WTC11 (cell line): ENCODE results near the gene RPL36AL. TPM values are rescaled to one million over a fixed set of nuclear protein-coding genes. Genes with fewer than 3 reads are reported as not detected.

ENCODE experiments used
- ATAC-seq: fragments of 200-7000 bp; cut with Tn5 transposase; 2 replicates; pipeline ENCODE4 v1.10.0; 2021; ENCODE audit warnings: mild to moderate bottlenecking, moderate library complexity
- CTCF ChIA-PET: fragments of 300-600 bp; sonication (Branson Sonifier 250); formaldehyde crosslinking; loops from one replicate; lab custom pipeline; 2021; ENCODE audit warnings: antibody characterized with exemption; lab: Charles Lee
- POLR2A ChIA-PET: fragments of 350-600 bp; sonication (Branson Sonifier 250); formaldehyde crosslinking; loops from one replicate; lab custom pipeline; 2021; ENCODE audit warnings: antibody characterized with exemption; lab: Charles Lee
- DNase-seq: peaks from one replicate; pipeline ENCODE4 v3.0.0; 2021; ENCODE audit warnings: low spot score
- H3K27ac Mint-ChIP-seq: 2 replicates; pipeline ENCODE4 v1.8.0; 2021; ENCODE audit warnings: mixed read lengths
- H3K27me3 Mint-ChIP-seq: 2 replicates; pipeline ENCODE4 v1.8.0; 2021; ENCODE audit warnings: low read depth, mild to moderate bottlenecking, moderate library complexity, mixed read lengths
- H3K36me3 Mint-ChIP-seq: 2 replicates; pipeline ENCODE4 v1.8.0; 2021; ENCODE audit warnings: mixed read lengths
- H3K4me1 Mint-ChIP-seq: 2 replicates; pipeline ENCODE4 v1.8.0; 2022; ENCODE audit warnings: mixed read lengths
- H3K4me3 Mint-ChIP-seq: 2 replicates; pipeline ENCODE4 v1.8.0; 2021; ENCODE audit warnings: mild to moderate bottlenecking, moderate library complexity, mixed read lengths
- H3K9me3 Mint-ChIP-seq: 2 replicates; pipeline ENCODE4 v1.8.0; 2021; ENCODE audit warnings: mixed read lengths
- CREB1 ChIP-seq: sonication (generic); formaldehyde crosslinking; IDR thresholded peaks from 2 replicates; pipeline ENCODE4 v1.8.0; 2023; ENCODE audit warnings: mild to moderate bottlenecking, missing genetic modification reagents
- CREM ChIP-seq: sonication (generic); formaldehyde crosslinking; IDR thresholded peaks from 2 replicates; pipeline ENCODE4 v1.8.1; 2022; ENCODE audit warnings: mild to moderate bottlenecking, missing genetic modification reagents, moderate library complexity
- CTCF ChIP-seq: fragments of 200-600 bp; IDR thresholded peaks from 2 replicates; pipeline ENCODE4 v1.8.0; 2022; ENCODE audit warnings: antibody characterized with exemption
- GRHL2 ChIP-seq: fragments of 250-450 bp; sonication (Bioruptor Pico); IDR thresholded peaks from 2 replicates; pipeline ENCODE4 v1.8.0; 2022; ENCODE audit warnings: mild to moderate bottlenecking, moderate library complexity; ENCODE audit not compliant: insufficient replicate concordance, severe bottlenecking
- GTF2I ChIP-seq: fragments of 250-450 bp; sonication (Bioruptor Pico); conservative IDR thresholded peaks from 2 replicates; pipeline ENCODE4 v1.4.0; 2021; ENCODE audit warnings: mild to moderate bottlenecking
- JAZF1 ChIP-seq: fragments of 250-450 bp; sonication (Bioruptor Pico); IDR thresholded peaks from 2 replicates; pipeline ENCODE4 v1.9.0; 2021; ENCODE audit warnings: moderate library complexity, mild to moderate bottlenecking, inconsistent platforms
- MXD4 ChIP-seq: fragments of 250-450 bp; sonication (Bioruptor Pico); IDR thresholded peaks from 2 replicates; pipeline ENCODE4 v1.8.0; 2021; ENCODE audit warnings: mild to moderate bottlenecking, moderate library complexity, borderline replicate concordance
- NFATC4 ChIP-seq: fragments of 250-450 bp; sonication (Bioruptor Pico); IDR thresholded peaks from 2 replicates; pipeline ENCODE4 v1.9.0; 2021; ENCODE audit warnings: mild to moderate bottlenecking
- NR3C1 ChIP-seq: sonication (generic); formaldehyde crosslinking; conservative IDR thresholded peaks from 2 replicates; pipeline ENCODE4 v1.8.1; 2023; ENCODE audit warnings: low read depth, mild to moderate bottlenecking, missing genetic modification reagents
- SP1 ChIP-seq: sonication (generic); formaldehyde crosslinking; conservative IDR thresholded peaks from 2 replicates; pipeline ENCODE4 v1.8.1; 2022; ENCODE audit warnings: missing genetic modification reagents
- TP53 ChIP-seq: sonication (generic); formaldehyde crosslinking; IDR thresholded peaks from 2 replicates; pipeline ENCODE4 v1.8.1; 2023; ENCODE audit warnings: mild to moderate bottlenecking, missing genetic modification reagents
- USF2 ChIP-seq: sonication (generic); formaldehyde crosslinking; IDR thresholded peaks from 2 replicates; pipeline ENCODE4 v1.8.1; 2023; ENCODE audit warnings: mild to moderate bottlenecking, missing genetic modification reagents, moderate library complexity
- ZBTB21 ChIP-seq: sonication (generic); formaldehyde crosslinking; IDR thresholded peaks from 2 replicates; pipeline ENCODE4 v1.8.1; 2023; ENCODE audit warnings: mild to moderate bottlenecking, missing genetic modification reagents, borderline replicate concordance
- ZNF121 ChIP-seq: sonication (generic); formaldehyde crosslinking; IDR thresholded peaks from 2 replicates; pipeline ENCODE4 v1.8.0; 2023; ENCODE audit warnings: missing genetic modification reagents
- ZNF396 ChIP-seq: fragments of 250-450 bp; sonication (Bioruptor Pico); IDR thresholded peaks from 2 replicates; pipeline ENCODE4 v1.8.0; 2021; ENCODE audit warnings: mild to moderate bottlenecking, moderate library complexity, borderline replicate concordance
- ZNF416 ChIP-seq: fragments of 250-450 bp; sonication (Bioruptor Pico); IDR thresholded peaks from 2 replicates; pipeline ENCODE4 v1.9.0; 2021; ENCODE audit warnings: mild to moderate bottlenecking, inconsistent platforms
- ZNF423 ChIP-seq: fragments of 250-450 bp; sonication (Bioruptor Pico); IDR thresholded peaks from 2 replicates; pipeline ENCODE4 v2.1.2; 2022; ENCODE audit warnings: mild to moderate bottlenecking, moderate library complexity
- total RNA-seq: library from RNA; stranded (reverse); gene quantifications from 3 replicates; pipeline ENCODE4 v1.2.3, GENCODE V29; 2021
- TF ChIP-seq, protein P1 (sequence below): sonication (generic); formaldehyde crosslinking; IDR thresholded peaks from 2 replicates; pipeline ENCODE4 v1.8.1; 2023; ENCODE audit warnings: mild to moderate bottlenecking, missing genetic modification reagents
- TF ChIP-seq, protein P2 (sequence below): sonication (generic); formaldehyde crosslinking; IDR thresholded peaks from 2 replicates; pipeline ENCODE4 v1.8.0; 2022; ENCODE audit warnings: missing genetic modification reagents
- TF ChIP-seq, protein P3 (sequence below): sonication (generic); formaldehyde crosslinking; IDR thresholded peaks from 2 replicates; pipeline ENCODE4 v1.8.1; 2022; ENCODE audit warnings: mild to moderate bottlenecking, missing genetic modification reagents, moderate library complexity, borderline replicate concordance

RPL36AL gene
- total RNA-seq, 1 experiment from 2014 or later, result 212 TPM

DNA sequence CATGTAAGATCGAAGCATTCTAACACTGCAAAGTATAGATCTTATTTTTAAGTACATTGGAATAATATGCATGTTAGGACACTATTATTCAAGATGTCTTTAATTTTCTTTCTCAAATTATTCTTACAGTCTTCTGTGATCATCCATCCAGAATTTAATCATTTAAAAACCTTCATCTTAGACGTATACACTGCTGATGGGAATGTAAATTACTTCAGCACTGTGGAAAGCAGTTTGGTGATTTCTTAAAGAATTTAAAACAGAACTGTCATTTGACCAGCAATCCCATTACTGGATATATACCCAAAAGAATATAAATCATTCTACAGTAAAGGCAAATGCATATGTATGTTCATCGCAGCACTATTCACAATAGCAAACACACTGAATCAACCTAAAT lies 31.0 kb downstream of the RPL36AL start (continued):
- no peak for TF ChIP-seq USF2 (CRISPR knock-in tag)

DNA sequence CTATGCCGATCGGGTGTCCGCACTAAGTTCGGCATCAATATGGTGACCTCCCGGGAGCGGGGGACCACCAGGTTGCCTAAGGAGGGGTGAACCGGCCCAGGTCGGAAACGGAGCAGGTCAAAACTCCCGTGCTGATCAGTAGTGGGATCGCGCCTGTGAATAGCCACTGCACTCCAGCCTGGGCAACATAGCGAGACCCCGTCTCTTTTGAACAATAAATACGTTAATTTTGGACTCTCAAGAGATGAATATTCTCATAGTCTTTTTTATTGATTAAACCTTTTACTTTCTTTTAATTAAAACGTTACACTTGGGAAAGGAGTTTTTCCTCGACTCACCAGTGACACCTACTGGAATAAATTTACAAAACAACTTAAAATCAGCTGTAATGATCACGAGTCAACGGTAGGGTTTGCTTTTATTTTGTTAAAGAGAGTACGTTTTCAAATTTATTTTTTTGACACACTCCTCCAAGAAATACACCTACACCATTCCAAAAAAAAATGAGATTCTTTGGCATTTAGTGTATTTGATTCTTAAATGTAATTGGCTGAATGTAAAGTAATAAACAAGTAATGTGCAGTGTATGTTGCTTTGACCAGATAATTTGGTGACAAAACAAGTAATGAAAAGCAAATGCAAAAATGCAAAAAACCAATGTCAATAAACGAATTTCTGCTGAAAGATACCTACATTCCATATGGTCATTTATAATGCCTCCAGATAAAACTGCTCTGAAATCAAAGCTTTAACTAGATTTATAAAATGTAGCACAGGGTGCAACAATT lies 33.6 kb downstream of the RPL36AL start:
- Mint-ChIP-seq H3K9me3 (no peaks in the 10 kb centered on the region), H3K27ac (peak overlapping the region; percentile 97), H3K36me3 (peaks cover 44% of the 10 kb centered on the region), H3K27me3 (peaks cover 4% of the 10 kb centered on the region; the same call in 1 of the 2 replicates), H3K4me3 (peak overlapping the region; percentile 95), H3K4me1 (peaks cover 27% of the 10 kb centered on the region)
- DNase-seq (peak; percentile 39), ATAC-seq (peak; percentile 14)
- ChIA-PET POLR2A (interaction anchor here (0.6 to 3.9 kb wide), 10 partner anchors 8 to 276 kb away, joined by 3 to 33 read pairs (median 3); partner anchors contain the start of genes LRR1, MGAT2 and RPL36AL), CTCF (interaction anchor here (0.6 to 2.4 kb wide), 9 partner anchors 10 to 266 kb away, joined by 3 to 43 read pairs (median 4); partner anchors contain the start of genes LRR1, MGAT2, NEMF and RPL36AL)
- TF ChIP-seq, protein P1, sequence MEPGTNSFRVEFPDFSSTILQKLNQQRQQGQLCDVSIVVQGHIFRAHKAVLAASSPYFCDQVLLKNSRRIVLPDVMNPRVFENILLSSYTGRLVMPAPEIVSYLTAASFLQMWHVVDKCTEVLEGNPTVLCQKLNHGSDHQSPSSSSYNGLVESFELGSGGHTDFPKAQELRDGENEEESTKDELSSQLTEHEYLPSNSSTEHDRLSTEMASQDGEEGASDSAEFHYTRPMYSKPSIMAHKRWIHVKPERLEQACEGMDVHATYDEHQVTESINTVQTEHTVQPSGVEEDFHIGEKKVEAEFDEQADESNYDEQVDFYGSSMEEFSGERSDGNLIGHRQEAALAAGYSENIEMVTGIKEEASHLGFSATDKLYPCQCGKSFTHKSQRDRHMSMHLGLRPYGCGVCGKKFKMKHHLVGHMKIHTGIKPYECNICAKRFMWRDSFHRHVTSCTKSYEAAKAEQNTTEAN, result no peak
- TF ChIP-seq CREB1 (CRISPR knock-in tag) (no peak), MXD4 (CRISPR knock-in tag) (no peak), TP53 (CRISPR knock-in tag) (no peak), SP1 (CRISPR knock-in tag) (peak; percentile 29; the same call in 1 of the 2 replicates), NR3C1 (CRISPR knock-in tag) (no peak), GRHL2 (CRISPR knock-in tag) (no peak), ZBTB21 (CRISPR knock-in tag) (no peak), GTF2I (CRISPR knock-in tag) (peak; percentile 98), JAZF1 (no peak), NFATC4 (CRISPR knock-in tag) (no peak), ZNF423 (CRISPR knock-in tag) (0 out of 2 replicates have a peak, but pooled peaks have one; percentile 3), ZNF396 (CRISPR knock-in tag) (peak; percentile 85; the same call in 1 of the 2 replicates), USF2 (CRISPR knock-in tag) (no peak), ZNF121 (CRISPR knock-in tag) (0 out of 2 replicates have a peak, but pooled peaks have one; percentile 15), CTCF (peak; percentile 73), ZNF416 (CRISPR knock-in tag) (no peak), CREM (CRISPR knock-in tag) (peak; percentile 75; the same call in 1 of the 2 replicates)
- TF ChIP-seq, protein P2, sequence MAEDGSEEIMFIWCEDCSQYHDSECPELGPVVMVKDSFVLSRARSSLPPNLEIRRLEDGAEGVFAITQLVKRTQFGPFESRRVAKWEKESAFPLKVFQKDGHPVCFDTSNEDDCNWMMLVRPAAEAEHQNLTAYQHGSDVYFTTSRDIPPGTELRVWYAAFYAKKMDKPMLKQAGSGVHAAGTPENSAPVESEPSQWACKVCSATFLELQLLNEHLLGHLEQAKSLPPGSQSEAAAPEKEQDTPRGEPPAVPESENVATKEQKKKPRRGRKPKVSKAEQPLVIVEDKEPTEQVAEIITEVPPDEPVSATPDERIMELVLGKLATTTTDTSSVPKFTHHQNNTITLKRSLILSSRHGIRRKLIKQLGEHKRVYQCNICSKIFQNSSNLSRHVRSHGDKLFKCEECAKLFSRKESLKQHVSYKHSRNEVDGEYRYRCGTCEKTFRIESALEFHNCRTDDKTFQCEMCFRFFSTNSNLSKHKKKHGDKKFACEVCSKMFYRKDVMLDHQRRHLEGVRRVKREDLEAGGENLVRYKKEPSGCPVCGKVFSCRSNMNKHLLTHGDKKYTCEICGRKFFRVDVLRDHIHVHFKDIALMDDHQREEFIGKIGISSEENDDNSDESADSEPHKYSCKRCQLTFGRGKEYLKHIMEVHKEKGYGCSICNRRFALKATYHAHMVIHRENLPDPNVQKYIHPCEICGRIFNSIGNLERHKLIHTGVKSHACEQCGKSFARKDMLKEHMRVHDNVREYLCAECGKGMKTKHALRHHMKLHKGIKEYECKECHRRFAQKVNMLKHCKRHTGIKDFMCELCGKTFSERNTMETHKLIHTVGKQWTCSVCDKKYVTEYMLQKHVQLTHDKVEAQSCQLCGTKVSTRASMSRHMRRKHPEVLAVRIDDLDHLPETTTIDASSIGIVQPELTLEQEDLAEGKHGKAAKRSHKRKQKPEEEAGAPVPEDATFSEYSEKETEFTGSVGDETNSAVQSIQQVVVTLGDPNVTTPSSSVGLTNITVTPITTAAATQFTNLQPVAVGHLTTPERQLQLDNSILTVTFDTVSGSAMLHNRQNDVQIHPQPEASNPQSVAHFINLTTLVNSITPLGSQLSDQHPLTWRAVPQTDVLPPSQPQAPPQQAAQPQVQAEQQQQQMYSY (CRISPR knock-in tag), result no peak
- TF ChIP-seq, protein P3, sequence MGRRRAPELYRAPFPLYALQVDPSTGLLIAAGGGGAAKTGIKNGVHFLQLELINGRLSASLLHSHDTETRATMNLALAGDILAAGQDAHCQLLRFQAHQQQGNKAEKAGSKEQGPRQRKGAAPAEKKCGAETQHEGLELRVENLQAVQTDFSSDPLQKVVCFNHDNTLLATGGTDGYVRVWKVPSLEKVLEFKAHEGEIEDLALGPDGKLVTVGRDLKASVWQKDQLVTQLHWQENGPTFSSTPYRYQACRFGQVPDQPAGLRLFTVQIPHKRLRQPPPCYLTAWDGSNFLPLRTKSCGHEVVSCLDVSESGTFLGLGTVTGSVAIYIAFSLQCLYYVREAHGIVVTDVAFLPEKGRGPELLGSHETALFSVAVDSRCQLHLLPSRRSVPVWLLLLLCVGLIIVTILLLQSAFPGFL, result no peak
